Tibial nerve (tissue), 4 donors: Measurements from ENCODE around the gene MPC2. TPM values are rescaled to one million over a fixed set of nuclear protein-coding genes. Genes with fewer than 3 reads are reported as not detected.

Experiments
- DNase-seq, 2 donors: peaks; one replicate each; pipeline ENCODE4 v3.0.0-alpha.2; 2019; ENCODE audit warnings: low spot score in 2 of 2
- H3K27ac ChIP-seq, 4 donors: fragments of 200-600 bp; sonication (generic) in 3 of 4; one replicate each; pipeline ENCODE4 v1.5.1; 2017 to 2019; ENCODE audit warnings: mild to moderate bottlenecking in 1 of 4
- H3K27me3 ChIP-seq, 2 donors: fragments of 200-600 bp; sonication (generic) in 1 of 2; one replicate each; pipeline versions ENCODE4 v1.5.1 to v1.6.0; 2017 to 2019
- H3K36me3 ChIP-seq, 3 donors: fragments of 200-600 bp; sonication (generic); one replicate each; pipeline ENCODE4 v1.5.1; 2018 to 2019
- H3K4me1 ChIP-seq, 4 donors: fragments of 200-600 bp; sonication (generic) in 3 of 4; one replicate each; pipeline ENCODE4 v1.5.1; 2017 to 2019
- H3K4me3 ChIP-seq, 4 donors: fragments of 200-600 bp; sonication (generic) in 3 of 4; one replicate each; pipeline ENCODE4 v1.5.1; 2017 to 2019; ENCODE audit warnings: mild to moderate bottlenecking in 1 of 4, moderate library complexity in 1 of 4
- H3K9me3 ChIP-seq, 4 donors: fragments of 200-600 bp; sonication (generic) in 3 of 4; one replicate each; pipeline ENCODE4 v1.5.1; 2017 to 2019
- EP300 ChIP-seq, 2 donors: sonication (generic); formaldehyde crosslinking; IDR thresholded peaks; one replicate each; pipeline ENCODE4 v1.6.1; 2017; ENCODE audit warnings: antibody characterized with exemption in 2 of 2, mild to moderate bottlenecking in 1 of 2
- POLR2A ChIP-seq, 2 donors: fragments of 450-650 bp; IDR thresholded peaks; one replicate each; pipeline ENCODE4 v1.6.1; 2017; ENCODE audit warnings: antibody characterized with exemption in 2 of 2, mild to moderate bottlenecking in 2 of 2, moderate library complexity in 2 of 2
- whole genome bisulfite sequencing, 2 donors: methylation state at CpG; one replicate each; pipeline ENCODE4 v1.1.5; 2018; 5-methylcytosine and 5-hydroxymethylcytosine counted together
- total RNA-seq, 4 donors: library from RNA; depleted of rRNA; stranded (reverse); fragments of >200 nt; gene quantifications; one replicate each; pipeline ENCODE4 v1.1.0, GENCODE V29; 2016
- TF ChIP-seq, protein P1 (sequence below), 5 experiments: fragments of 200-600 bp in 3 of 5; fragments of 450-650 bp in 2 of 5; sonication (generic) in 3 of 5; IDR thresholded peaks; one replicate each; pipeline ENCODE4 v1.5.1; 2016 to 2019; ENCODE audit warnings: antibody characterized with exemption in 5 of 5, mild to moderate bottlenecking in 3 of 5, moderate library complexity in 2 of 5

Gene MPC2
- total RNA-seq, 4 donors from 2014 or later: 16.1 to 22.4 (median 19.1) TPM

GRCh38 chr1:167916766-167917511 lies 19.9 kb downstream of the MPC2 start:
- TF ChIP-seq, protein P1, sequence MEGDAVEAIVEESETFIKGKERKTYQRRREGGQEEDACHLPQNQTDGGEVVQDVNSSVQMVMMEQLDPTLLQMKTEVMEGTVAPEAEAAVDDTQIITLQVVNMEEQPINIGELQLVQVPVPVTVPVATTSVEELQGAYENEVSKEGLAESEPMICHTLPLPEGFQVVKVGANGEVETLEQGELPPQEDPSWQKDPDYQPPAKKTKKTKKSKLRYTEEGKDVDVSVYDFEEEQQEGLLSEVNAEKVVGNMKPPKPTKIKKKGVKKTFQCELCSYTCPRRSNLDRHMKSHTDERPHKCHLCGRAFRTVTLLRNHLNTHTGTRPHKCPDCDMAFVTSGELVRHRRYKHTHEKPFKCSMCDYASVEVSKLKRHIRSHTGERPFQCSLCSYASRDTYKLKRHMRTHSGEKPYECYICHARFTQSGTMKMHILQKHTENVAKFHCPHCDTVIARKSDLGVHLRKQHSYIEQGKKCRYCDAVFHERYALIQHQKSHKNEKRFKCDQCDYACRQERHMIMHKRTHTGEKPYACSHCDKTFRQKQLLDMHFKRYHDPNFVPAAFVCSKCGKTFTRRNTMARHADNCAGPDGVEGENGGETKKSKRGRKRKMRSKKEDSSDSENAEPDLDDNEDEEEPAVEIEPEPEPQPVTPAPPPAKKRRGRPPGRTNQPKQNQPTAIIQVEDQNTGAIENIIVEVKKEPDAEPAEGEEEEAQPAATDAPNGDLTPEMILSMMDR (IDR thresholded peaks at IDR 0.05): no peak
- WGBS, 2 donors: 95 to 96% methylated on average over 6 of the region's 6 CpGs
- no peak overlapping the region for H3K4me3 ChIP-seq
- peaks cover 0 to 3% (median 0%) of the 10 kb centered on the region in 4 donors for H3K4me1 ChIP-seq
- no peaks in the 10 kb centered on the region for H3K9me3 ChIP-seq
- no peak overlapping the region for H3K27ac ChIP-seq
- no peaks in the 10 kb centered on the region for H3K27me3 ChIP-seq
- peaks cover 0 to 31% (median 7%) of the 10 kb centered on the region in 3 donors for H3K36me3 ChIP-seq
- no peak for DNase-seq

- Histone ChIP-seq H3K27ac (no peak overlapping the region), H3K4me3 (no peak overlapping the region), H3K9me3 (no peaks in the 10 kb centered on the region), H3K27me3 (no peaks in the 10 kb centered on the region), H3K4me1 (no peaks in the 10 kb centered on the region), H3K36me3 (peaks cover 0 to 31% (median 7%) of the 10 kb centered on the region in 3 donors)
- 93 to 98% methylated on average over 8 of the region's 8 CpGs for WGBS, 2 donors
- TF ChIP-seq, protein P1 (IDR thresholded peaks at IDR 0.05): no peak
- TF ChIP-seq POLR2A (IDR thresholded peaks at IDR 0.05) (no peak), EP300 (IDR thresholded peaks at IDR 0.05) (no peak)
- no peak for DNase-seq
Observed at GRCh38 chr1:167915569-167915968, 21.3 kb downstream of the MPC2 start.

GRCh38 chr1:167913895-167914496 lies 22.9 kb downstream of the MPC2 start, which contains the start of gene ADCY10:
ADCY10 (minus strand) TSS chr1:167914134; CDS start chr1:167905140, 8,994 bp downstream.
- Histone ChIP-seq H3K9me3 (peaks cover 0 to 5% (median 0%) of the 10 kb centered on the region in 4 donors), H3K36me3 (peaks cover 0 to 31% (median 7%) of the 10 kb centered on the region in 3 donors), H3K4me3 (no peak within 1 kb of the TSS), H3K27me3 (no peaks in the 10 kb centered on the region), H3K4me1 (no peaks in the 10 kb centered on the region), H3K27ac (no peak within 1 kb of the TSS)
- WGBS, 2 donors: 80 to 87% methylated on average over 9 of the region's 9 CpGs
- no peak for DNase-seq
- TF ChIP-seq POLR2A (IDR thresholded peaks at IDR 0.05) (no peak), EP300 (IDR thresholded peaks at IDR 0.05) (no peak)
- TF ChIP-seq, protein P1 (IDR thresholded peaks at IDR 0.05): no peak

DNA sequence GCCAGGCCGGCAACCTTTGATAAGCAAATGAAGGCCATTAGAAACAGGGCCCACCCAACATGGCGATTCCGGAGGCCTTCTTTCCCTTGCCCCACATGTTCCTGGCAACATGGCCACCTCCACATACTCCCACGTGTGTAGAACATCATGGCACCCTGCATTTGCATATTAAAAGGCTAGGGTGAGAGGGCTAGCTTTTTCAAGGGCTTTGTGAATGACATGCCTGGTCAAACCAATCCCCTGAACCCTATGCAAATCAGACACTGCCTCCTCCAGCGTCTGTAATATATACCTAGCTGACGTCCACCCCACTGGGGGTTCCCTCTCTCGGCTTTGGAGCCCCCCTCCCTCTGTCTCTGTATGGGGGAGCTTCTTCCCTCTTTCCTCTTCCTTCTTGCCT lies 24.6 kb downstream of the MPC2 start:
- Histone ChIP-seq H3K27me3 (no peaks in the 10 kb centered on the region), H3K27ac (no peak overlapping the region), H3K9me3 (peaks cover 0 to 5% (median 0%) of the 10 kb centered on the region in 4 donors), H3K4me3 (no peak overlapping the region), H3K36me3 (peaks cover 0 to 21% (median 7%) of the 10 kb centered on the region in 3 donors), H3K4me1 (no peaks in the 10 kb centered on the region)
- 73 to 74% methylated on average over 7 of the region's 7 CpGs for WGBS, 2 donors
- no peak for DNase-seq
- no peak for TF ChIP-seq EP300 (IDR thresholded peaks at IDR 0.05)
- TF ChIP-seq POLR2A (IDR thresholded peaks at IDR 0.05): no peak
- TF ChIP-seq, protein P1 (IDR thresholded peaks at IDR 0.05): no peak

DNA sequence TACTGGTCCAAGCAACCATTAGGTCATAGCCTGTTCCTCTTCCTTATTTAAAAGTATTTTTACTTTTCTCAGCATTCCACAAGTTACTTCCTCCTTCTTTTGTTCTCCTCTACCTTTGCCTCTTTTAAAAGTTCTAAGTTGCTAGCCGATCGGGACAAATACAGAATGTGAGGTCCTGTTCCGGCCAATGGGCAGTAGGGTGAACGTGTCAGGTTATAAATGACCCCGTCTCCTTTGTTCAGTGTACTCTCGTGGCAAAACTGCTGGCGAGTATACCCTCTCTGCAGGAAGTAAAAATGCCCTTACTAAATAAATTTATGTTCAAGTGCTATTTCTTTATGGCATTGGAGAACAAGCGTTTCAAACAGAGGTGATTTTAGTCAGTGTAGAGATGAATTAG lies 25.5 kb downstream of the MPC2 start:
- DNase-seq: no peak
- peaks cover 0 to 13% (median 6%) of the 10 kb centered on the region in 3 donors for H3K36me3 ChIP-seq
- TF ChIP-seq POLR2A (IDR thresholded peaks at IDR 0.05): no peak
- TF ChIP-seq EP300 (IDR thresholded peaks at IDR 0.05): no peak
- TF ChIP-seq, protein P1 (IDR thresholded peaks at IDR 0.05): no peak
- no peak overlapping the region for H3K4me3 ChIP-seq
- no peak overlapping the region for H3K27ac ChIP-seq
- H3K27me3 ChIP-seq: no peaks in the 10 kb centered on the region
- WGBS, 2 donors: 50 to 52% methylated on average over 8 of the region's 8 CpGs
- H3K4me1 ChIP-seq: no peaks in the 10 kb centered on the region
- H3K9me3 ChIP-seq: peaks cover 0 to 5% (median 0%) of the 10 kb centered on the region in 4 donors
